ENCODE measurements around the gene RPL9. TPM values are rescaled to one million over a fixed set of nuclear protein-coding genes. Genes with fewer than 3 reads are reported as not detected.

RPL9 gene
- total RNA-seq, 1 experiment from 2014 or later, result 1,657 TPM

GRCh38 chr4:39497909-39498726, 39.4 kb upstream of the RPL9 start:
- H3K9me3 ChIP-seq (ENCODE audit: control insufficient read depth in 1 of 2, insufficient read depth in 1 of 2, low read depth in 1 of 2, low read length in 2 of 2), result no peaks in the 10 kb centered on the region
- H3K36me3 ChIP-seq (ENCODE audit: control insufficient read depth in 1 of 2, insufficient read depth in 2 of 2, low read length in 2 of 2), result peaks cover 7 to 22% of the 10 kb centered on the region in 2 experiments; a peak in 3 of 4 replicates
- no peak overlapping the region for H3K4me2 ChIP-seq (ENCODE audit: low read length)
- H3K4me3 ChIP-seq (replicated peaks in 1 of 2; ENCODE audit: low read depth in 1 of 2, low read length in 2 of 2), result no peak overlapping the region
- no TSS peak for BruUV-seq (replicated peaks)
- DNase-seq (ENCODE audit: low read depth, low spot score) (no peak), ATAC-seq (no peak)
- no peak overlapping the region for H3K27ac ChIP-seq (ENCODE audit: low read depth, low read length)
- ChIA-PET CTCF (no interaction called here), POLR2A (no interaction called here), RAD21 (ENCODE audit: low non-redundant PET in 1 of 2, low total read pairs in 2 of 2, uncharacterized antibody in 2 of 2, unreplicated experiment in 2 of 2) (no interaction called here)
- H3K9me2 ChIP-seq (ENCODE audit: insufficient read depth), result no peaks in the 10 kb centered on the region
- H3K27me3 ChIP-seq (ENCODE audit: insufficient read depth, low read length), result no peaks in the 10 kb centered on the region
- no peak overlapping the region for H3K9ac ChIP-seq (ENCODE audit: low read length)
- H2AFZ ChIP-seq (ENCODE audit: low read depth, low read length, poor library complexity, severe bottlenecking), result no peak overlapping the region
- intact Hi-C loops (cut with micrococcal nuclease), result no loop called here
- H3K4me1 ChIP-seq (ENCODE audit: control insufficient read depth in 1 of 2, insufficient read depth in 2 of 2, low read length in 2 of 2), result no peaks in the 10 kb centered on the region; a peak in 1 of 4 replicates
- no peaks in the 10 kb centered on the region for H4K20me1 ChIP-seq (ENCODE audit: insufficient read depth)
- TF ChIP-seq, protein P1, sequence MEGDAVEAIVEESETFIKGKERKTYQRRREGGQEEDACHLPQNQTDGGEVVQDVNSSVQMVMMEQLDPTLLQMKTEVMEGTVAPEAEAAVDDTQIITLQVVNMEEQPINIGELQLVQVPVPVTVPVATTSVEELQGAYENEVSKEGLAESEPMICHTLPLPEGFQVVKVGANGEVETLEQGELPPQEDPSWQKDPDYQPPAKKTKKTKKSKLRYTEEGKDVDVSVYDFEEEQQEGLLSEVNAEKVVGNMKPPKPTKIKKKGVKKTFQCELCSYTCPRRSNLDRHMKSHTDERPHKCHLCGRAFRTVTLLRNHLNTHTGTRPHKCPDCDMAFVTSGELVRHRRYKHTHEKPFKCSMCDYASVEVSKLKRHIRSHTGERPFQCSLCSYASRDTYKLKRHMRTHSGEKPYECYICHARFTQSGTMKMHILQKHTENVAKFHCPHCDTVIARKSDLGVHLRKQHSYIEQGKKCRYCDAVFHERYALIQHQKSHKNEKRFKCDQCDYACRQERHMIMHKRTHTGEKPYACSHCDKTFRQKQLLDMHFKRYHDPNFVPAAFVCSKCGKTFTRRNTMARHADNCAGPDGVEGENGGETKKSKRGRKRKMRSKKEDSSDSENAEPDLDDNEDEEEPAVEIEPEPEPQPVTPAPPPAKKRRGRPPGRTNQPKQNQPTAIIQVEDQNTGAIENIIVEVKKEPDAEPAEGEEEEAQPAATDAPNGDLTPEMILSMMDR (IDR thresholded peaks at IDR 0.05 in 2 of 3, conservative IDR thresholded peaks at IDR 0.05 in 1 of 3; ENCODE audit: borderline replicate concordance in 1 of 3, insufficient read depth in 1 of 3, low read depth in 2 of 3, low read length in 2 of 3), result no peak
- TF ChIP-seq, protein P2, sequence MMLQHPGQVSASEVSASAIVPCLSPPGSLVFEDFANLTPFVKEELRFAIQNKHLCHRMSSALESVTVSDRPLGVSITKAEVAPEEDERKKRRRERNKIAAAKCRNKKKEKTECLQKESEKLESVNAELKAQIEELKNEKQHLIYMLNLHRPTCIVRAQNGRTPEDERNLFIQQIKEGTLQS (IDR thresholded peaks at IDR 0.05), result no peak
- TF ChIP-seq EGR1 (IDR thresholded peaks at IDR 0.05; ENCODE audit: low read depth), result no peak
- TF ChIP-seq TCF7L2 (IDR thresholded peaks at IDR 0.05; ENCODE audit: borderline replicate concordance, extremely low read depth, insufficient read depth, insufficient read length), result no peak
- TF ChIP-seq SP1 (IDR thresholded peaks at IDR 0.05; ENCODE audit: low read depth), result no peak
- no peak for TF ChIP-seq FOSL1 (IDR thresholded peaks at IDR 0.05; ENCODE audit: low read depth)
- no peaks in the 10 kb centered on the region for H3K79me2 ChIP-seq (ENCODE audit: insufficient read depth, low read length)

All from HCT116 (cell line).